ENCODE results near the gene PACSIN2. TPM values are rescaled to one million over a fixed set of nuclear protein-coding genes. Genes with fewer than 3 reads are reported as not detected.

PACSIN2 gene
- total RNA-seq, 2 donors from 2014 or later = 28.8 to 31.3 TPM

DNA sequence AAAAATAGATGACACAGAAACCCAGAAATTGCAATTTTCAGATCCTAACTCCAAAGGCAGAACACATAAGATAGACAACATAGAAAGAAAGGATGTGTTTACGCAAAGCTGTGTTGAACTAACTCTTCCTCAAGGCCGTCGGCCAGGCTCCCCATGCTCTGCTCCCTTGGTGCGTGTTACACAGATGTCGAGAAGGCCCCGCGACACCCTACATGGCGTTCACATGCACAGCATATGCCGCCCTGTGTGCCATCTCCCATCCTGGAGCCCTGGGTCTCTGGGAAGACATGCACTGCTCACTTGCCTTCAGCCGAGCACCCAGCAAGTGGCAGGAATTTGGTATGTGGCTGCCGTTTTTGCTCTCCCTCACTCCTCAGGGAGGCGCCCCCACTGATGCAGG is 110.9 kb downstream of the PACSIN2 start:
- Mint-ChIP-seq H3K27ac (no peak overlapping the region), H3K4me3 (no peak overlapping the region), H3K9me3 (no peaks in the 10 kb centered on the region), H3K36me3 (ENCODE audit: insufficient read depth in 2 of 2) (no peaks in the 10 kb centered on the region), H3K4me1 (ENCODE audit: low read depth) (peaks cover 4% of the 10 kb centered on the region), H3K27me3 (ENCODE audit: low read depth) (no peaks in the 10 kb centered on the region)
- no peak for ATAC-seq (replicated peaks in 1 of 2)
- DNase-seq = no peak

DNA sequence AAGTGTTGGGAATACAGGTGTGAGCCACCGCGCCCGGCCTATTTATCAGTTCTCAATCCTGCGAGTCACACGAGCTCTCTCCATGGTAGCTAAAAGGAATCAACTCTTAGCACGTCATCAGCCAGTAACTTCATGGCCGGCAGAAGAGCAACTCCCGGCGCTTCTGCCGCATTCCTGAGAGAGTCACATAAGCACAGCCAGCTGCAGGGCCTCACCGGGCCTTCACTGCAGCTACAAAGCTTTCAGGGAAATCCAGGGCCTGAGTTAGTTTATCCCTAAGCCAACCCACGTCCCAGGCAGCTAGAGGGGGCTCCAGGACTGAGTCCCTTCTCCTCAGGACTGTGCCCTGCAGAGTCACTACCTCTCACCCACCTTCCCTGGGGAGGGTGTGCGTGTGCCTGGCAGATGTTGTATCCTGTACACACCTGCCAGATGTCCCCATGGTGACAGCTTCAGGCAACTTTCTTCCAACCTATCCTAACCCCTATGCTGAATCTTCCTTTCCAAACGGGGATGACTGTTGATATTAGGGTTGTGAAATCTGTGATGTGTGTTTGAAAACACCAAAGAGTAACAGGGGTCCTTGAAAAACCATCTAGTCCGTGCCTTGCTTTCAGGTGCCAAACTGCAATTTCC is 112.0 kb downstream of the PACSIN2 start:
- Mint-ChIP-seq H3K4me1 (ENCODE audit: low read depth) (peaks cover 4% of the 10 kb centered on the region), H3K27ac (no peak overlapping the region), H3K36me3 (ENCODE audit: insufficient read depth in 2 of 2) (no peaks in the 10 kb centered on the region), H3K9me3 (no peaks in the 10 kb centered on the region), H3K4me3 (no peak overlapping the region), H3K27me3 (ENCODE audit: low read depth) (no peaks in the 10 kb centered on the region)
- no peak for ATAC-seq (replicated peaks in 1 of 2)
- no peak for DNase-seq

DNA sequence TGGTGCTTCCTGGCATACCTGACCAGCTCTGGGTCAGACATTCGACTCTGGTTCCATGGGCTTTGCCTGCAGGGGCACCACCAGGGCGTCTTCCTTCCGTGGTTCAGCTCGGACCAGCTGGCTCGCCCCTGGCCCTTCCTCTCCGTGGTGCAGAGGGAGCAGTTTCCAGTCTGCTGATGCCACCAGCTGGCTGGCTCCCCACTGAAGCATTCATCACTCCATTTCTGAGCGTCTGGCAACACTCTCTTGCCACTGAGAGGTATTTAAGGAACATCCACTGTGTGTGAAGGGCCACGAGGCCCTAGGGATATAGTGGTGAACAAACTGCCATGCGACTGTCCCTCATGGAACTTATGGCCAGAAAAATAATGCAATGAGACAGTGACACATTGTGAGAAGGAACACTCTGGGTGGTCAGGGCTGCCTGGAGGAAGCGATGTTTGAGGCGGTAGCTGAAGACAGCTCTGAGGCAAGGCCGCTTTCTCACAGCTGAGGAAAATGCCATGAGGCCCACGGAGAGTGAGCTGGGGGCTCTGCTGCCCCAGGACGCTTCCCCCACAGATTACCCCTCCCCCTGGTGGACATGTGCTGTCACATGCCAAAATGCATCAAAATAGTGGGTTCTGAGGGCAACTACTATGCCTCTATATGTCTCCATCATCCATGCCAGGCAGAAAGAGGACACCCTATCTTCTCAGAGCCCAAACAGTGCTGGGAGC is 113.0 kb downstream of the PACSIN2 start:
- Mint-ChIP-seq H3K9me3 (no peaks in the 10 kb centered on the region), H3K4me1 (ENCODE audit: low read depth) (peaks cover 9% of the 10 kb centered on the region), H3K4me3 (no peak overlapping the region), H3K36me3 (ENCODE audit: insufficient read depth in 2 of 2) (no peaks in the 10 kb centered on the region), H3K27me3 (ENCODE audit: low read depth) (no peaks in the 10 kb centered on the region), H3K27ac (no peak overlapping the region)
- no peak for ATAC-seq (replicated peaks in 1 of 2)
- peak in 1 of 2 donors; percentile 3 for DNase-seq

DNA sequence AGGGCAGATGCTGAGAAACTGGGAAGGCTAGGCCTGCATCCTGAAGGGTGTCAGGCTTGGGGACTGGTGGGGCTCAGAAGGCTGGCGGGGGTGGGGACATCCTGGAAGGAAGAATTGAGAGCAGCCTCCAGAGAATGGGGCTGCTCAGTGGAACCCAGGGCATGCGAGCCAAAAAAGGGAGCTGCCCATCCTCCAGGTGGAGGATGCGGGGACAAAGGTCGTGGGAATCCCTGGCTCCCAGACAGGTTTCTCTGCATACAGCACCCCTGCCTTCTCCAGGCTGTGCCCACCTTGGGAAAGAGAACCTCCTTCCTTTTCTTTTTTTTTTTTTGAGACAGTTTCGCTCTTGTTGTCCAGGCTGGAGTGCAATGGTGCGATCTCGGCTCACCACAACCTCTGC is 117.0 kb downstream of the PACSIN2 start:
- no peak overlapping the region for H3K27ac Mint-ChIP-seq
- H3K9me3 Mint-ChIP-seq = no peaks in the 10 kb centered on the region
- ATAC-seq (replicated peaks in 1 of 2) (no peak), DNase-seq (no peak)
- no peaks in the 10 kb centered on the region for H3K36me3 Mint-ChIP-seq (ENCODE audit: insufficient read depth in 2 of 2)
- H3K27me3 Mint-ChIP-seq (ENCODE audit: low read depth) = no peaks in the 10 kb centered on the region
- no peak overlapping the region for H3K4me3 Mint-ChIP-seq
- H3K4me1 Mint-ChIP-seq (ENCODE audit: low read depth) = peaks cover 32% of the 10 kb centered on the region

DNA sequence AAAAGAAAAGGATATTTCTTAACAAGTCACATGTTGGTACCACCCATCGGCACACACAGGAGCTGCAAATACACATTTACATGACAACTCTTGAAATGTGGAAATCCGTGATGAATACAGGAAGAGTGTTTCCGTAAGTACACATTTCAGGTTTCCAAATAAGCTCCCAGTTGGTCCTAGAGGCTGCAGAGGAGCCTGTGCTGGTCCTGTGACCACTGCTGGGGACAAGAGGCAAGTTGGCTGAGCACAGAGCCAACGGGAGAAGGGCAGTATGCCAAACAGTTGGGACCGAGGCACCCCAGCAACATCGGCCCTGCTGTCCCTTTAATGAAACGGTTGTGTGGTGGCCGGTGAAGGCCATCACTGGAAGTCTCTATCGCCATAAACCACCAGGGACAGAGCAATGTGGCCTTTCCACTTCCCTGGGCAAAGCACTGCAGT is 119.4 kb downstream of the PACSIN2 start:
- no peak for ATAC-seq (replicated peaks in 1 of 2)
- Mint-ChIP-seq H3K27me3 (ENCODE audit: low read depth) (no peaks in the 10 kb centered on the region), H3K36me3 (ENCODE audit: insufficient read depth in 2 of 2) (no peaks in the 10 kb centered on the region)

DNA sequence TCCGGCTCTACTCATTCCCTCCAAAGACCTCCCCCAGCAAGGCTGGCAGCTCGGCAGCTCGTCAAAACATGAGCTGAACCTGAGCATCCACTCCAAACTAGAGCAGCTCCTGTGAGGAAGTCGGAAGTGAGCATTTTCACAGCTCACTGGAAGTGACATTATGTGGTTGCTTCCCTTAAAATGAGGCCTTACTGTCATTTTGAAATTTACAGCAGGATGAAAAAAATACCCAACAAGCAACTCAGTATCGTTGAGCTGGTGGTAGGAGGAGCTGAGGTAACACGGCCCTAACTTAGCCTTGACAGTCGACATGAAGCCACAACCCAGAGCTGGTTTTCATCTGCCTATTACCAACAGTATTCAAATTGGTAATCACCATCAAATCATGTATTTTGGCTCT is 119.9 kb downstream of the PACSIN2 start:
- peak; percentile 17 to 34 for DNase-seq
- no peaks in the 10 kb centered on the region for H3K36me3 Mint-ChIP-seq (ENCODE audit: insufficient read depth in 2 of 2)
- no peaks in the 10 kb centered on the region for H3K27me3 Mint-ChIP-seq (ENCODE audit: low read depth)
- peak; percentile 81 to 84 for ATAC-seq (replicated peaks in 1 of 2)
- H3K9me3 Mint-ChIP-seq = no peaks in the 10 kb centered on the region
- peaks cover 32% of the 10 kb centered on the region for H3K4me1 Mint-ChIP-seq (ENCODE audit: low read depth)
- H3K4me3 Mint-ChIP-seq = peak overlapping the region; percentile 36 to 63
- H3K27ac Mint-ChIP-seq = peak overlapping the region; percentile 66

More for the DNA sequence above, 119.4 kb downstream of the PACSIN2 start:
- H3K9me3 Mint-ChIP-seq = no peaks in the 10 kb centered on the region
- peak overlapping the region; percentile 36 to 63 for H3K4me3 Mint-ChIP-seq
- peaks cover 32% of the 10 kb centered on the region for H3K4me1 Mint-ChIP-seq (ENCODE audit: low read depth)
- DNase-seq = no peak
- H3K27ac Mint-ChIP-seq = peak overlapping the region; percentile 66

DNA sequence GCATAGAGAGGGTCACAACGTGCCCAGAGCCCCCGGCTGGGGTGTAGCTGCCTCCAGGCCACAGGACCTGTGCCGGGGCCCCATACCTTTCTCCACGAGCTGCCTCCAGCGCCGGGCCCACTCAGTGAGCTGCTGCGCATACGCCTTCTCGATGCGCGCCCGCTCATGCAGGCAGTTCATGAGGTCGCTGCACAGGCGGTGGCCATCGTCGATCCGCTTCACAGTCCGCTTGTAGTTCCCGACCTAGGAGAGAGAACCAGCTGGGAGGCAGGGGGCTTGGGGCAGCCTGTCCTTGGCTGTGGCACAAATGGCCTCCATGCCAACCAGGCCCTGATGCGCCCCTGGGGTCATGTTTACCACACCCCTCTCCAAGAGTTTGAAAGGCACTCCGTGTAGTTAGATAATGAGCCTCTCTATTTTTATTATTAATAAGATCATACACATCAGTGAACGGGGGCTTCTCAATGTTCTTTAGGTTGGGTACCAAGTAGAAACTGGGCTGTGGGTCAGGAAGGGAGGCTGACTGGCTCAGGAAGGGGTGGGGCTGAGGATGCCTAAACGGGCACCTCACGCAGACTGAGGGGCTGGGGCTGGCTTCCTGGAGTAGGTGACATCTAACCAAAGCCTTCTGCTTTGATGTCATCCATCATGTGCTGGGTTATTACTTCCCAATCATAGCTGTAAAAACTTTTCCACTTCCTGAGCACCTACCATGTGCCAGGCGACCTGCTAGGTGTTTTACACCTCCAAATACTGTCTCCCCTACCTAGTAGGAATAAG is 121.4 kb downstream of the PACSIN2 start:
- no peak overlapping the region for H3K4me3 Mint-ChIP-seq
- no peaks in the 10 kb centered on the region for H3K9me3 Mint-ChIP-seq
- H3K36me3 Mint-ChIP-seq (ENCODE audit: insufficient read depth in 2 of 2) = peaks cover 2% of the 10 kb centered on the region in 2 donors
- H3K27ac Mint-ChIP-seq = no peak overlapping the region
- no peak for ATAC-seq (replicated peaks in 1 of 2)
- peaks cover 43% of the 10 kb centered on the region for H3K4me1 Mint-ChIP-seq (ENCODE audit: low read depth)
- DNase-seq = no peak
- H3K27me3 Mint-ChIP-seq (ENCODE audit: low read depth) = no peaks in the 10 kb centered on the region

DNA sequence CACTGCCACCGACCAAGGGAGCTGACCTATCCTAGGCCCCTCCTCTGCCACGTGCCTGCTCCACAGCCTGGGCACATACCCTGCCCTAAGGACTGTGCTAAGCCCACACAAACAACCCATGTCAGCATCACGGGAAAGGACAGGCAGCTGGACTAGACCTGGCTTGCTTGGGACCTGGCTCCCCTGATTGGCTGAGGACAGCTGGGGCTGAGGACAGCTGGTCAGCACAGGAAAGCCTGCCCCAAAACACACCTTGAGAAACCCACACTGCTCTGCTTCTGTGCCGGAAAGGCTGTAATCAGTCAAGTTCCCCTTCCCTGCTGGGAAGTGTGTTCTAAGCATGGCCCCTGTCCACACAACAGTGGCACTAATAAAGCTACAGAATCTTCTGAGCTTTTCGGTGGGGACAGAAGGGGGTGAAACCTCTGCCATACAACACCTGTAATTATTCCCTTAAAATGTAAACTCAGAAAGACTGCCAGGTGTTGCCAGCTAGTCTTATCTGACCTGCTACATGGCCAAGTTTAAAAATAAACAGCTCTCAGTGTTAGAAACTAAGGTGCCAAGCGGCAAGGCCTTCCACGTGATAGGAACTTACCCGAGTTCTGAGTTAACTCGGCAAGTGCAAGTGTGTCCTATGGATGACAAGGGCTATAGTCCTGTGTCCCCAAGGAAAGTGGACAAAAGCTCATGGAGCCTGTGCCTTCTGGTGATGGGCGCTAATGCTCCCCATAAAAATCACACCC is 122.2 kb downstream of the PACSIN2 start:
- Mint-ChIP-seq H3K4me3 (no peak overlapping the region), H3K4me1 (ENCODE audit: low read depth) (peaks cover 43% of the 10 kb centered on the region), H3K9me3 (no peaks in the 10 kb centered on the region), H3K27ac (no peak overlapping the region), H3K27me3 (ENCODE audit: low read depth) (no peaks in the 10 kb centered on the region), H3K36me3 (ENCODE audit: insufficient read depth in 2 of 2) (peaks cover 2% of the 10 kb centered on the region in 2 donors)
- DNase-seq (no peak), ATAC-seq (replicated peaks in 1 of 2) (no peak)

DNA sequence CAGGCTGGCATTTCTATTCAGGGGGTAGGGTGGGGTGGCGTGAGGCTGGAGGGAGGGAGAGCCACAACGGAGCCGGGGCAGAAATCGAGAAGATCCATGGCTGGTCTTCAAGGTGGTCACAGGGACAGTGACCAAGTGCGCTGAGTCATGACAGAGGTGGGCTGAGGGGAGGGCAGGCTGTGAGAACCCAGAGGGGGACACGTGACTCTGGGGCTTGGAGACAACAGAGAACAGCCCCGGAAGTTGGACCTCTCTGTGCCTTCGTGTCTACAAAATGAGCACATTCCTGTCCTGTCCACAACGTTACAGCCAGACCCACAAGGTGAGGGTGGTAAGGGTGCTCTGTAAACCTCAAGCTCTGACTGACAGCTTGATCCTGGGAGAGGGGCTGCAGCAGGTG is 122.8 kb downstream of the PACSIN2 start:
- H3K4me1 Mint-ChIP-seq (ENCODE audit: low read depth) = peaks cover 38% of the 10 kb centered on the region
- H3K36me3 Mint-ChIP-seq (ENCODE audit: insufficient read depth in 2 of 2) = peaks cover 2% of the 10 kb centered on the region in 2 donors

DNA sequence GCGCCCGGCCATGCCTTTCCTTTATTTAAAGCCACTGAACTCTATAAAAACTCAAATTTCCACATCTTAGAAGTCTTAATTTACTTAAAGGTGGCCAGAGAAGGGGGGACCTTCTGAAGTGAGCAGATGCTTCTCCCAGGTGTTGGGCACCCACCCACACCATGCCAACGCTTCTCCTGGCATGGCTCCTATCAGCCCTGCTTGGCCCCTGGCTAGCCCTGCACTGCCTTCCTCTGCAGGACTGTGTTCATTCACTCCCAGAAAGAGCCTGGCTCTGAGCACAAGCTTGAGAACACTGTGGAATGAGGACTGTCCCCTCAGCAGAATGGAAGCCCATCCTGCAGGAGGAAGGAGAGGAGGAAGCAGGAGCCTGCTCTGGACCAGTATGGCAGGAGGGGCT is 123.3 kb downstream of the PACSIN2 start:
- no peak overlapping the region for H3K4me3 Mint-ChIP-seq
- H3K4me1 Mint-ChIP-seq (ENCODE audit: low read depth) = peaks cover 37% of the 10 kb centered on the region
- no peak for DNase-seq
- peaks cover 2% of the 10 kb centered on the region in 2 donors for H3K36me3 Mint-ChIP-seq (ENCODE audit: insufficient read depth in 2 of 2)
- no peak for ATAC-seq (replicated peaks in 1 of 2)
- no peaks in the 10 kb centered on the region for H3K9me3 Mint-ChIP-seq
- no peaks in the 10 kb centered on the region for H3K27me3 Mint-ChIP-seq (ENCODE audit: low read depth)
- no peak overlapping the region for H3K27ac Mint-ChIP-seq

More for the DNA sequence above, 122.8 kb downstream of the PACSIN2 start:
- H3K9me3 Mint-ChIP-seq = no peaks in the 10 kb centered on the region
- no peak for ATAC-seq (replicated peaks in 1 of 2)
- DNase-seq = no peak
- H3K27ac Mint-ChIP-seq = no peak overlapping the region
- H3K4me3 Mint-ChIP-seq = no peak overlapping the region
- H3K27me3 Mint-ChIP-seq (ENCODE audit: low read depth) = no peaks in the 10 kb centered on the region

DNA sequence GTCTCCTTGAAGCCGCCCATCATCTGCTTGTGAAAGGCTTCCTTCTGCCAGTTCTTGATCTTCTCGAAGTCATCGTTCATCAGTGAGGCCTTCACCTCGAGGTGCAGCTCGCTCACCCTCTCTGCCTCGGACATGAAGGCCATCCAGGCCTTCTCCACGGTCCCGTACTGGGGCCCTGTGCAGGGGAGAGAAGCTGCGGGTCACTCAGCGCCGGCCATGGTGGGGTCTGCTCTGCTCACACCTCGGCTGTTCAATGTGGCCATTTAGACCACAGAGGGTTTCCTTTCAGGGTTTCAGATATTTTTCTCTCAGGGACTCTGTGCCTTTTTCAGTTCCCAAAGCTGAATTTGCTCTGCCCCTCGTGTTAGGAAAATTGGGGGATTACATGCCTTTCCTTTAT is 123.9 kb downstream of the PACSIN2 start:
- no peaks in the 10 kb centered on the region for H3K27me3 Mint-ChIP-seq (ENCODE audit: low read depth)

DNA sequence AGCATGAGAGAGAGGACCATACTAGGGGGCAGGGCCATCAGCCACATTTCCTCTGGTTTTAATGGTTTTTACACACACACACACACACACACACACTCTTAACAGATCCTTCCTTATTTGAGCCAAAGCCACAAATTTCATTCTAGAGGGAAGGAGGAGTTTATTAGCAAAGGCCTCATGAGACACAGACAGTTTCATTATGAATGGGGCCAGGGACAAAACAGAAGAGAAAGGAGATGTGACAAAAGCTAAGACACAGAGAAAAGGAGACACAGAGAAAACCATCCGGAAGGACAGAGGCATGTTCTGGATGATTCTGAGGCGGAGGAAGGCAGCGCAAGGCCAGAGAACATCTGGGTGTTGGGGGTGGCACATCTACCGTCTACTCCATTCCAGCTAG is 125.6 kb downstream of the PACSIN2 start:
- Mint-ChIP-seq H3K27ac (no peak overlapping the region), H3K9me3 (no peaks in the 10 kb centered on the region), H3K4me1 (ENCODE audit: low read depth) (peaks cover 13% of the 10 kb centered on the region), H3K27me3 (ENCODE audit: low read depth) (no peaks in the 10 kb centered on the region), H3K4me3 (peak overlapping the region; percentile 19 to 48), H3K36me3 (ENCODE audit: insufficient read depth in 2 of 2) (peaks cover 2% of the 10 kb centered on the region in 2 donors)
- DNase-seq (no peak), ATAC-seq (replicated peaks in 1 of 2) (peak; percentile 24 to 42)

More for the DNA sequence above, 123.9 kb downstream of the PACSIN2 start:
- Mint-ChIP-seq H3K4me1 (ENCODE audit: low read depth) (peaks cover 30% of the 10 kb centered on the region), H3K4me3 (no peak overlapping the region), H3K9me3 (no peaks in the 10 kb centered on the region), H3K36me3 (ENCODE audit: insufficient read depth in 2 of 2) (peaks cover 2% of the 10 kb centered on the region in 2 donors), H3K27ac (no peak overlapping the region)
- DNase-seq (no peak), ATAC-seq (replicated peaks in 1 of 2) (no peak)

Data from activated T-cell treated with anti-CD3 and anti-CD28 coated beads, Interleukin-2, amount 50 U/mL, for 72 hours (primary cell).